GM21390 (cell line): ENCODE results near the gene TNS1.

ENCODE experiments used
- ATAC-seq: cut with Tn5 transposase; IDR thresholded peaks from one replicate; pipeline ENCODE4 v1.9.1; 2021; ENCODE audit not compliant: unreplicated experiment

TNS1 gene

DNA sequence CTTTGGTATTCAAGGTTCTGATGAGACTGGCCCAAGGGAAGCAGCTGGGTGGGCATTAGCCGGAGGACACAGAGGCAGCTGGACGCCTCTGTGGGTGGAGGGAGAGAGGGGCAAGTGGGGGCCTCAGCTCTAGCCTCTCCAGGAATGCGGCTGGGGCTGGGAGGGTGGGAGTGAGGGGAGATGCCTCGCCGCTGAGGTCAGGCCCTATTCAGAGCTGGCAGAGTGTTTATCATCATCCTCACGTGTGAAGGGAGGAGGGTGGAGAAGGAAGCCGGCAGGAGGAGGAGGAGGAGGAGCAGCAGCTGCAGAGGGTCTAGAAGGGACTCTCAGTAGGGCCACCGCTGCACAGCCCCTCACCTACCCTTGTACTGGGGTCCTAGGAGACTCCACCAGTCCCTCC, 43.1 kb downstream of the TNS1 start:
- ATAC-seq: no peak

DNA sequence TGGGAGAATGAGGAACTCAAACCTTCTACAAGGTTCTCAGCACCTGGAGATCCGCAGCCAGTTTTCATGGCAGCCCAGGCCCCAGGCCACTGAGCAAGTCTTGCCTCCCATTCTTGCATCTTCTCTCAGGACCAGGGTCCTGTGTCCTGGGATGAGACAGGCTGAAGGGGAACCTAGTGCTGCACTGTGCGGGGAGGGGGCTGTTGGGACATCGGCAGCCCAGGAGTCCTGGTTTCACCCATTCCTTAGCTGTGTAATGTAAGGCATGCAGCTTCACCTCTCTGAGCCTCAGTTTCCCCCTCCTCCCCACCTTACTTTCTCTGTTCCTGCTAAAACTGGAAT, 43.9 kb downstream of the TNS1 start:
- no peak for ATAC-seq

DNA sequence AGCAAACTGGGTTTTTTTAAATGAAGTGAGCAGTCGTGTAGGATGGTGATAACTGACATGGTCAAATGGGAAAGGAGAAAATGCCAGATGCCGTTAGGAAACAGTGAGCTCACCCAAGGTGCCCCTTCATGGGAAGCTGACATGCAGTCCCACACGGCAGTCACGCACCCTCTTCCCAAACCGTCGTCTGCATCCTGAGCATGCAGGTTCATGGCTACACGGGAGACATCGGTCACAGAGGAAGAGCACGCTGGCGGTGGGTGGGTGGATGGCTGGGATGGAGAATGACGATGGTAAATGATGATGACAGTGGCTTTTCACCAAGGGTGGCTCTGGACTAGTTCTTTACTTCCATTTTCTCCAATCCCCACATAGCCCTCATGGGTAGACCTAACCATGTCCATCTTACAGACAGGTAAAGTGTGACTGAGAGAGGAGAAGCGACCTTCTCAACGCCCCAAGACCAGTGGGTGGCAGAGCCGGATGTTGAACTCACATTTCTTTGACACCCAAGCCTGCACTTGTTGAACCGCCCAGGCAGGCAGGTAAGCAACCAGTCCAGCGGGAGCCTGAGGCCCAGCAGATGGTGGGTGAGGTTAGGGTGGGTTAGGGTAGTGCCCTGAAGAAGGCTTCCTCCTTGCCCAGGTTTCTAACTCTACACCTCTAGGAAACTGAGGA, 44.5 kb downstream of the TNS1 start:
- ATAC-seq: no peak

DNA sequence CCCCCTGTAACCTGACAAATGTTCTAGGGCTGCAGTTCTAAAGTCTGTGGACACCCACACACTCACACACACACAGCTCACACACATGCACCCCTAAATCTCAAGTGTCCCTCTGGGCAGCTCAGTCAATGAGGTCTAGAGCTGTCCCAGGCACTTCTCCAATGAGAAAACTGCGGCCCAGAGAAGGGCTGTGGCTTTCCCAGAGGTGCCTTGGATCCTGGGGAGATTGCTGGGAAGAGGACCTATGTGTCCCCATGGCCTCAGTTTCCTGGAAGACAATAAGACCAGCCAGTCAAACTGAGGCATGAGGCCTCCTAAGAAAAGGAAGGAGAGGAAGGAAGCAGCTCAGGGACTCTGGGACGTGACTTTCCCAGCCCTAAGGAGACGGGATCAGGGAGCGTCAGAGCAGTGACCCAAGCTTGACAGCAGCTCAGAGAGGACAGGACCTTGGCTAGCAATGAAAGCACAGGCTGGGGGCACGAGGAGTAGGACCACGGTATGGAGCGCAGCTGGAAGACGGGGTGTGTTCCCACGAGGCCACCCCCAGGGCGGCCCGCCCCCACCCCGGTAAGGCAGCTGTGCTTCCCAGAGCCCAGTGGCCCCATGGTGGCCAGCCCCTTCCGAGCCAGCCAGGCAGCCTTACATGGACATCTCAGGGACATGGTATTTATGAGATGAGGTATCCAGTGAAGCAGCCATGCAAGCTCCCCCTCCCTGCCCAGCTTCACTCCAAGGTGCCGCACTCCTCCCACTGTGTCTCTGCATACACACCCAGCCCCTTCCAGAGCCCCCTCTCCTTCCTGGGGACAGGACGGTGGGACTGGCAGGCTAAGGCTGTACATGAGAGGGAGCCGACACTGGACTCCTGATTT, 46.0 kb downstream of the TNS1 start:
- no peak for ATAC-seq

DNA sequence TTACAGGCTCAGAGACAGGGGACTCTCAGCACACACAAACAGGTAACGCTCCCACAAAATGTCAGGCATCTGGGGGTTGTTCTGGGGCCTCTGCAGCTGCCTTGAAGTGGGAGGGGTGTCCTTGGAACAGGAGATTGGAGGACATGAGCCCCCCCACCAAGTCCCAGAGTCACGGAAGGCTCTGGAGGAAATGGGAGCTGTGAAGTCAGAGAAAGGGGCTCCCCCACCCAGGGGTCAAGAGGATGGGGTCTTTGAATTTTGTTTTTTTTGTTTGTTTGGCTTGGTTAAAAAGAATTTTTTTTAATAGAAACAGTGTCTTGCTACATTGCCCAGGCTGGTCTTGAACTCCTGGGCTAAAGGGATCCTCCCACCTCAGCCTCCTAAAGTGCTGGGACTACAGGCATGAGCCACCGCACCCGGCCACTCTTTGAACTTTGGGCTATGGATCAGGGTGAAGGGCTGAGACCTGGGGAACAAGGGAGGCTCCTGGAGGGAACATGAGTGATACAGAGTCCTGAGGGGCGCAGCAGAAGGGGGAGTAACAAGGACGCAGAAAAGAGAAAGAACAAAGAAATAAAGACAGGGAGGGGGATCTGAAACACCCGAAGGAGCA, 46.8 kb downstream of the TNS1 start:
- no peak for ATAC-seq

DNA sequence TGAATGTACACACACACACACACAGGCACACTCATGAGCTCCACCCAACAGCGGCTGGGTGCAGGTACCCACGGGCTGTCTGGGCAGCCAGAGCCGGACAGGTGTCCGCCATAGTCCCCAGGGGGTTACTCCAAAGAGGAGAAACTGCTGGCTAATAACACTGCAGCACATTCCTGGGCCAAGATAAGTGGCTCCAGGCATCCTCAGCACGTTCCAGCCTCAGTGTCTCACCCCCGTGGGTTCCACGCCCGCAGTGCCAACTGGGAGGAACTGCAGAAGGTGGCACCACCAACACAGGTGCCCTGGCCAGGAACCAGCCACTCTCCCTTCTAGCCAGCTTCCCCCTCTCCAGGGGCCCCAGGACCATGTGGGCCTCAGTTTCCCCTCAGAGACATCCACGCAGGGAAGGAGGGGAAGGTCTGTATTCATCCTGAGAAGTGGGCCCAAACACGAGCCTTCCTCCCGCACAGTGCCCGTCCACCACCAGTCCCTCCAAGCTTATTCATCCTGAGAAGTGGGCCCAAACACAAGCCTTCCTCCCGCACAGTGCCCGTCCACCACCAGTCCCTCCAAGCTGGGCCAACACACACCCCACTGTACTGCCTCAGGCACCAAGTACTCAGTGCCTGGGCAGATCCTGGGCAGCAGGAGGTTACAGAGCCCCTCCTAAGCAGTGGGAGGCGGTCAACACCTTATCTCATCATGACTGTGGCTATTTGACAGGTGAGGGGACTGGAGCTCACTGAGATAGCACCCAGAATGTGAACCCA, 47.6 kb downstream of the TNS1 start:
- no peak for ATAC-seq

DNA sequence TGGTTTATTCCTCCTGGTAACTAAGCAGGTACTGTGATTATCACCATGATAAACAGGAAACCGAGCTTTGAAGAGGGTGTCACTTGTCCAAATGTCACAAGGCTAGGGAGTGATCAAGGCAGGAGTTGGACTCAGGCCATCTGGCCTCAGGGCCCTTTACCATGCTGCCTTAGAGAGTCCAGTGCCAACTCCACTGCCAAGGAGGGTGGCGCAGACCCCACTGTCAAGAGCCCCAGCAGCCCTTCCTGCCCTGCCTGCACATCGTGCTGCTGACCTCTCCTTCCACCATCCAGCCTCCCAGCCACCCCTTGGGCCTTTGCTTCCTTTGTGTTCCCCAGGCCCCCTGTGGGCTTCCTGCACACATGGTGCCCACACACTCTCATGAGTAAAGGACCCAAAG, 48.3 kb downstream of the TNS1 start:
- ATAC-seq: no peak

DNA sequence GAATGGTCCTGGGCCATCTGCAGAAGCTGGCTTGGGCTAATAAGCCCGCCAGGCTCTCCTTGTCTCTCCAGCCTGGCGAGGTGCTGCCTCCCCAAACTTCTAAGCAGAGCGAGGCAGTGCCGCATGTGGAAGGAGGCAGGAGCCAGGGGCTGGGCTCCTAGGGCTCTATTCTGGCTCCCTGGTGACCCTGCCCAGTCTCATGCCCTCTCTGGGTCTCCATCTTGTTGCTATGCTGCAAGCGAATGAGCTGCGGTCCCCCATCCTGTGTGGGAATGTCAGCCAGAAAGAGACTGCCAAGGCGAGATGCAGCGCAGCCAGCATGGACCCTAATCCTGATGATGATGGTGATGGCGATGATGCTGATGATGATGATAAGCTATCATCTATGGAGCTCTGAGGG, 48.7 kb downstream of the TNS1 start:
- ATAC-seq: no peak

DNA sequence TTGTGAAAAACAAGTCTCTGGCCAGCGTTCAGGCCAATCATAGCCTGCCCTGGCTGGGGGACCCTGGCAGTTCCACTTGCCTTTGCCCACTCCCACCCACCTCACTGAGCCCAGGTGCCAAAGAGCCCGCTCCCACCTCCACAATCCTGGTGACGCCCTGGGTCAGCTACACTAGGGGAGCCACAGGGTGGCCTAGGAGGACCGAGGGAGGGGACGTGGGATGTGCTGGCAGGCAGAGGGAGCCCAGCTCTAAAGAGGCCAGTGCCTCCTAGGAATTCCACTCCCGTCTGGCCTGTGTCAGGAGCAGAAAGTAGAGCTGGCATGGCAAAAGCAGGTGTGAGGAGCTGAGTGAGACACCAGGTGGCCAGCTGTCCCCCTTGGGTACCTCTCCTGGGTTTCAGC, 49.3 kb downstream of the TNS1 start:
- ATAC-seq: no peak

DNA sequence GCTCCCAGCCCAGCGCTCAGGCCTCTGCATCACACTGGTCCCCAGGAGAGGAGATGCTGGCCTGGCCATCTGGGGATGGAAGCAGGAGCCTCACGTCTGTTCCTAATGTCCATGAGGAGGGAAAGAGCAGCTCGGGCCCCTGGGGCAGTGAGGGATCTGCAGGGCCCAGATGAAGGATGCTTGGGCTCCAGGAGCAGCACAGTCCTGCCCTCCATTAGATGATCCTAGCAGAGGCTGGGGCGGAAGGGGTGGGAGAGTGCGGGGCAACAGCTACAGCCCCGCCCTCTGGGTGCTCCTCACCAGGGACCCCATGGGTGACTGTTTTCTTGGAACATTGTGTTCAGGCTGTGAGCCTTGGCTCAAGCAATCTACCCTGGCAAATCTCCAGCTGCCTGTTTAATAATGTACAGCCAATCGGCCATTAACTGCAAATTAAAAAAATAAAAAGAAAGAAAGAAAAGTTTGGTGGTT, 49.7 kb downstream of the TNS1 start:
- ATAC-seq: no peak

DNA sequence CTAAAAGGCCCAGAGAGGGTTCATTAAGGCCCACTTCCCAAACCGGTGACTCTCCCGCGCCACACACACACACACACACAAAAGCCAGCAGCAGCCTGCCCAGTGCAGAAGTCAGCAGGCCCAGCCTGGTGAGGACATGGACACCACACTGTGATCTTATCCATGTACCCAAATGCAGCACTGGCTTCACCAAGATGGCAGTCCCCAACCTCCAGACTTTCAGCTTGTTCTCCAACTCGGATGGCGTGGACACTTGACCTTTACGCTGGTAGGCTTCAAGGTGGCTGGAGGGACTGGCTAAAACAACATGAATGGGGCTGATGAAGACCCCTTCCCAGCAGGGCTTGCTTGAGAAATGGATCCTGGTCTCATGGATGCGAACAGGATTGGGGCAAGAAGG, 50.4 kb downstream of the TNS1 start:
- ATAC-seq: no peak

DNA sequence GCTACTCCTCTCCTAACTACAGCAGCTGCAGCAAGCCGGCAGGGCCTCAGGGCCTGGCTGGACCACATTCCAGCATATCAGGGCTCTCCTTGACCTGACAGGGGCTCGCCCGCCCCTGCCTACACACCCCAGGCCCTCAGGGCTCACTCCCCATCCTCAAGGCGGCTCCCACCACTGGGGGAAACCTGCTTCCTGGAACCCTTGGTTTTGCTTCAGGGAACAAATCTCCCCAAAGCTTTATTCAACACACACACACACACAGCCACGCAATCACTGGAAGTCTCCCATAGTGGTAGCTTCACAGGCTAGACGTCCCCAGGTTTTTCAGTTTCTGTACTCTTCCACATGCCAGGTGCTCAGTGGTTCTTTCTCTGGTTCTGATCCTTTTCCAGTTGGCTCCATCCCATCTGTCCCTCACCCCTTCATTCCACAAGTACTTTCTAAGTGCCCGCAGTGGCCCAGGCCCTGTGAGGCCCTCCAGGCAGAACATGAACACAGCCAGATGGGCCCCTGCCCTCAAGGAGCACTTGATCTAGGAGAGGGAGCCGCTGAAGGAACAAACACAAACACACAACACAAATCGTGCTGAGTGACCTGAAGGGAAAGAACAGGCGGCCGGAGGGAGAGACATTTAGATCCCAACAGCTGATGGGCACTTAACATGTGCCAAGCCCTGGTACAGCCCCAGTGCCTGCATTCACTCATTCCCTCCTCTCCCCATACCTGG, 51.1 kb downstream of the TNS1 start:
- no peak for ATAC-seq

DNA sequence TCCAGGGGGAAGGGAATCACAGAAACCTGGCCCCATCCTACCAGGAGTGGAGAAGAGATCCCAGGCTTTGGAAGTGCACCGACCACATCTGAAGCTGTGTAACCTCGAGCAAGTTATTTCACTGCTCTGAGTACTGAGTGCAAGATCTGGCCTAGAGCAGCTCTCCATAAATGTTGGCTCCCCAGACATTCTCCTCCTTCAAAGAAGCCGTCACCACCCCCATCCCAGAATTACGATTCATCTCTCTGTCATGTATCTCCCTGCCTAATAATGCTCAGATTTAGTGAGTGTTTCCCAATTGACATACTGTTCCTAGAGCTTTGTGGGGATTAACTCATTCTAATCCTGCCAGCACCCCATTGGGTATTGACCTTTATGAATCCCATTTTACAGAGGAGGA, 51.7 kb downstream of the TNS1 start:
- ATAC-seq: no peak

DNA sequence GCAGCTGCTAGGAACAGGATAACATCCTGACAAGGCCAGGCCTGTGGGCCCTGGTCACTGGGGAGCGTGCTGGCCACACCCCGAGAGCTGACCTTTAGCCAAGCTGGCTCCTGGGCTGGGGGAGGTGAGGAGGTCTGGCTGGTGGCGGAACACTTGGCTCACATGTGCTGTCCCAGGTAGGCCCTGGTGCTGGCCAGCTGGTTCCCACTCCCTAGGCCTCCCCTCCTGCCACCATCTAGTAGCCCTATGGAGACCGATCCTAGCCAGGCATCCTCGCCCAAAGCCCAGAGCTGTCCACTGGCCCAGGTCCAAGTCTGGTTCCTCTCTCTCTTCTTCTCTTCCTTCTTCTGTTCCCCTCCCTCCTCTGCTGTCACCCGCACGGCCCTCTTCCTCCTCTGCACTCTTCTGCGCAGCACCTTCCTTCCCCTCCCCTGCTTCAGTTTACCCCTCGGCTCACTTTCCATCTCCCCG, 52.4 kb downstream of the TNS1 start:
- ATAC-seq: no peak

DNA sequence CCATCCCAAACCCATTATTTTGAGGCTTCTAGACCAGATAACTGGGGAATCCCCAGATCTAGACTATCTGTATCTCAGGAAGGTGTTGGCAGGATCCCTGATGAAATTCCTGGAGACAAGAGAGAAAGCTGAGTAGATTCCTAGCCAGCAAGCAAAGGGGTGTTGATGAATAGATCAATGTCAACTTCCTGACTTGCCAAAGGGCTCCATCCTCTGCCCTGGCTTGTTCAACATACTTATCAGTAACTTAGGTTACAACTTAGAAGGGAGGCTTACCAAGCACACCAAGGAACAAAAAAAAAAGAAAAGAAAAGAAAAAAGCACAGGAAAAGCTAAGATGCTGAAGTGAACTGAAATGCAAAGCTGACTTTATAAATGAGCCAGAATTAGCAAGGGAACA, 53.3 kb downstream of the TNS1 start:
- ATAC-seq: no peak

DNA sequence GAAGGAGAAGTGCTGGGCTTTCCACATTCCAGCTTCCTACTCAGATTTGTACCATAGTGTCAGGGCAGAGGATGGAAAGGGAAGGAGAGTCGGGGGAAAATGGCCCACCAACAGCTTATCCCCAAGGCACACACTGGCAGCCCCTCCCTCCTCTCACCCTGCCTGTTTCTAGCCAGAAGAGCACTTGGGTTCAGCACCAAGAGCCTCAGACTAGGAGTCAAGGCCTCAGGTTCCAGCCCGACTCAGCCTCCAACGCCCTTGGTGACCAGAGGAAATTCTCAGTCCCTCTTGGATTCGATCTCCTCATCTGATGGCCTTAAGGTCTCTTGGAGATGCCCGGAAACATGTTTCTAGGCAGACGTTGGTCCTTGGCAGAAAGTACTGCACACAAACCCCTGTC, 53.9 kb downstream of the TNS1 start:
- ATAC-seq: no peak

DNA sequence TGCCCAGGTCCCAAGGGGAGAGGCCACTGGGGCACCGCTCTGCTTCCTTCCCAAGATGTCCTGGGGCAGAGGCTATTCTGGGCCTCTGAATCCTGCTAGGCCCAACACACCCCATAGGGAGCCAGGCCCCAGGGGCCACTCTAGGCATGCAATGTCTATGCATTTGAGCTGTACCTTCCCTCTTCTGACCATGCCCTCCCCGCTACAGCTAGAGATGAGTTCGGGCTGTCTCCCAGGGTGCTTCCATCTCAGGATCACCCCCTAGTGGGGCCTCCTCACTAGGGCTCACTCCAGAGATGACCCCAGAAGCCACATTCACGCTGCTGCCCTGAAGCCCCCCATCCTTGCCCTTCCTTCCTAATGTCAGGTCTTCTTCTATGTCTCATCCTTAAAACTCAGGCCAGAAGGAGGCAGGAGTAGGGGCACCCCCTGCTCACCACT, 54.4 kb downstream of the TNS1 start:
- ATAC-seq: no peak

DNA sequence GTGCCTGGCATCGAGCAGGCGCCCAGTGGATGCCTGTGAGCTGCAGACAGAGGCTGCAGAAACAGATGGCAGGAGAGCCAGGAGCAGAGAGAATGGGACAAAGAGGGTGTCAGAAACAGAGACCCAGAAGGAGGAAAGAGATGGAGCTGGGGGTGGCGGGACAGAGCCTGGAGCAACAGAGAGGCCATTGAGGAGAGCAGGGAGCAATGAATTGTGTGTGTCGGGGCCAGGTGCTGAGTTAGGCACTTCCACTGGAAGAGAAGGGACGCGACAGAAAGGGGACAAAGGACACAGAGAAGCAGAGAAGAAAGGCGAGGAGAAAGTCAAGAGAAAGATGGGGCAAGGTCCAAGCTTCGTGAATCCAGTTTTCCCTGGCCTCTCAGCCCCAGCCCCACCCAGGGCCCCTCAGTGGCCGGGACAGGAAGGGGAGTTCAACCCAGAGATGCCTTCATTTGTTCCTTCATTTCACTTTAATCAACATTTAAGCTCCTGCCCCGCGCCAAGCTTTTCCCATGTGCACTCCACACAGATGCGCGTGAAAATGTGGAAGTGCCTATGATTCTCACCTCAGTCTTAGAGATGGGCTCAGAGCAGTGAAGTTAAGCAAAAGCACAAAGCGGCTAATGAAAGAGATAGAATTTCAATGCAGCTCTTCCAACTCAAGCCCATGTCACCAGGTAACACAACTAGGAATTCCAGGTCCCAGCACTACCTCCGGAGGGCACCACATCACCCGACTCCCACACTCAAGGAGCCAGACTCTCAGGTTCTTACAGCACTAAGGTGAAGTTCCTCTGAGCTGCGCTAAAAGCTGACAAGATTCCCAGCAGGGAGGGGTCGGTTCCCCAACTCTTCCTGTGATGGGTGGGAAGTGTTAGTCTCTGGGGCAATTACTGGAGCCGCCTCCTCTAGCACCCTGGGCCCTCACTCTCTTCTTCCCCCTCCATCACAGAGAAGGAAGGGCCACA, 55.1 kb downstream of the TNS1 start:
- ATAC-seq: no peak

DNA sequence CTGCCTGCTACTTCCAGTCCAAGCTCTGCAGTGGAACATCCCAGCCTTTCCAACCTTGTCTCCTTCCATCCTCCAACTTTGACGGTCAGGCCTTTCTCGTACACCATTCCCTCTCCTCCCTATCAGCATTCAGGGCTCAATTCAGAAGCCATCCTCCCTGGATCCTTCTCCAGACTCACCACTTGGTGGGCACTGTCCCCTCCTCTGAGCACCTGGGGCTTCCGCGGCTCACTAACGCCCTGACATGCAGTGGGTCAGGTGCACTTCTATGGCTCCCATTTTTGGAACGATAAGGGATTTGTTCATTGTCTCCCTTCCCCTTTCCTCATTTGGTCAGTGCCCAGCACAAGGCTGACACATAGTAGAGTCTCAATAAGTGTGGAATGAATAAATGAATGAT, 56.7 kb downstream of the TNS1 start:
- ATAC-seq: no peak
